Mesothelial cell of epicardium (in vitro differentiated cells): ENCODE results near the gene TPBG. TPM values are rescaled to one million over a fixed set of nuclear protein-coding genes. Genes with fewer than 3 reads are reported as not detected.

Experiments used
- DNase-seq, 2 experiments: peaks; one replicate each; pipeline ENCODE4 v3.0.0; 2021; ENCODE audit warnings: low spot score in 2 of 2; ENCODE audit not compliant: unreplicated experiment in 2 of 2
- H3K27ac Mint-ChIP-seq: 2 replicates; pipeline ENCODE4 v1.8.0; 2021; ENCODE audit warnings: mixed read lengths
- H3K27me3 Mint-ChIP-seq: 2 replicates; pipeline ENCODE4 v1.8.0; 2021; ENCODE audit warnings: low read depth, mixed read lengths
- H3K36me3 Mint-ChIP-seq: 2 replicates; pipeline ENCODE4 v1.8.0; 2021; ENCODE audit warnings: mixed read lengths
- H3K4me1 Mint-ChIP-seq: 2 replicates; pipeline ENCODE4 v1.8.0; 2021; ENCODE audit warnings: mixed read lengths
- H3K4me3 Mint-ChIP-seq: 2 replicates; pipeline ENCODE4 v1.8.0; 2021; ENCODE audit warnings: mild to moderate bottlenecking, moderate library complexity, mixed read lengths
- H3K9me3 Mint-ChIP-seq: 2 replicates; pipeline ENCODE4 v1.8.0; 2021; ENCODE audit warnings: mixed read lengths
- total RNA-seq: library from RNA; stranded (reverse); gene quantifications from 3 replicates; pipeline ENCODE4 v1.2.1, GENCODE V29; 2021
- TF ChIP-seq, protein P1 (sequence below): fragments of 200-600 bp; sonication (generic); IDR thresholded peaks from one replicate; pipeline ENCODE4 v1.5.0; 2021; ENCODE audit warnings: antibody characterized with exemption; ENCODE audit not compliant: unreplicated experiment

TPBG gene
- 35.2 to 38.2 TPM (median 37.5 TPM) in 3 replicates for total RNA-seq

DNA sequence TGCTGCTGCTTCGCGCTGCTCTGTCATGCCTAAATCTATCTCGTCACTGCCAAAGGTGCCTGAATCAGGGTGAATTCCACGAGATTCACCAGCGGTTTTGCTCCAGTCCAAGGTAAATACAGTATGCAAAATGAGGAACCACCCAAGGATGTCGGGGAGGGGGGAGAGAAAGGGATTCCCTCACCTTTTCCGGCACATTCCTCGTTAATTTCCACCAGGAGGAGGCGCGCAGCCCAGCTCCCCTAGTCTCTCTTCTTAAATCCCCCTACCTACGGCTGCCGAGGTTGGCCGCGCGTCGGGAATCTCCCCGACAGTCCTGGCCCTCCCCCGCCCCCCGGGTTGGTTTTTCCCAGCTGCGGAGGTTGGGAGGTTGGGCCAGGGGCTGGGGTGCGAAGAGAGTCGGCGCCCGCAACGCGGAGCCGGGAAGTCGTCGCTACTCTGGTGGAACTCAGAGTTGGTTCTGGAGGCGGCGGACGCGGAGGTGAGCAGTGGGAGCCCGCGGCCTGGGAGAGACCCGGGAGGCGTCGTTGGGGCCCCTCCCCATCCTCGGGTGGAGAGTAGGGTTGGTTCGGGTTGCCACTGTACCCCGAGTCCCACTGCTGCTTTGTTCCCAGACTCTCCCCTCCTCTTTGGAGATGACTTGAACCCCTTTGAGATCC, at the start of gene TPBG:
Gene TPBG, plus strand, starts transcription at position 390 of the 659 bp plus-strand sequence. CDS start 1,145 bp downstream, outside the sequence.
- DNase-seq = peak; percentile 49 to 73
- H3K36me3 Mint-ChIP-seq = peaks cover 2% of the 10 kb centered on the region
- TF ChIP-seq, protein P1, sequence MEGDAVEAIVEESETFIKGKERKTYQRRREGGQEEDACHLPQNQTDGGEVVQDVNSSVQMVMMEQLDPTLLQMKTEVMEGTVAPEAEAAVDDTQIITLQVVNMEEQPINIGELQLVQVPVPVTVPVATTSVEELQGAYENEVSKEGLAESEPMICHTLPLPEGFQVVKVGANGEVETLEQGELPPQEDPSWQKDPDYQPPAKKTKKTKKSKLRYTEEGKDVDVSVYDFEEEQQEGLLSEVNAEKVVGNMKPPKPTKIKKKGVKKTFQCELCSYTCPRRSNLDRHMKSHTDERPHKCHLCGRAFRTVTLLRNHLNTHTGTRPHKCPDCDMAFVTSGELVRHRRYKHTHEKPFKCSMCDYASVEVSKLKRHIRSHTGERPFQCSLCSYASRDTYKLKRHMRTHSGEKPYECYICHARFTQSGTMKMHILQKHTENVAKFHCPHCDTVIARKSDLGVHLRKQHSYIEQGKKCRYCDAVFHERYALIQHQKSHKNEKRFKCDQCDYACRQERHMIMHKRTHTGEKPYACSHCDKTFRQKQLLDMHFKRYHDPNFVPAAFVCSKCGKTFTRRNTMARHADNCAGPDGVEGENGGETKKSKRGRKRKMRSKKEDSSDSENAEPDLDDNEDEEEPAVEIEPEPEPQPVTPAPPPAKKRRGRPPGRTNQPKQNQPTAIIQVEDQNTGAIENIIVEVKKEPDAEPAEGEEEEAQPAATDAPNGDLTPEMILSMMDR = no peak
- H3K9me3 Mint-ChIP-seq = no peaks in the 10 kb centered on the region
- peak within 1 kb of the TSS; percentile 96 for H3K4me3 Mint-ChIP-seq
- peaks cover 19% of the 10 kb centered on the region for H3K27me3 Mint-ChIP-seq
- peaks cover 48% of the 10 kb centered on the region for H3K4me1 Mint-ChIP-seq
- H3K27ac Mint-ChIP-seq = peak within 1 kb of the TSS; percentile 94

DNA sequence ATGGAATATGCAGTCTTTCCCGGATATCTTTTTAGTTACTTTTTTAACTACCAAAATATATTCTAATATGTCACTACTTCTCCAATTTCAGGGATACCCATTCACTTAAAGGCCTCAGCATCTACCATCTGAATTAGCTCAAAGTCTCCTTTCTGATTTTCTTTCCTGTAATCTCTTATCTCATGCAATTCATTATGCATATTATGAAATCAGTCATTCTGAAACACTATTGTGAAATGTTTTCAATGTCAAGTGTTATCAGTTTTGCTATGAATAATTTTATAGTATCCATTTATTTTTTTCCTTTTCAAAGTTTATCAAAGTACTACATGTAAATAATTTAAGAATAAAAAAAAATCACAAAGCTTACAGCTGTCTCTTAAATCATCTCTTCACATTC, 41.2 kb upstream of the TPBG start:
- Mint-ChIP-seq H3K36me3 (no peaks in the 10 kb centered on the region), H3K4me3 (no peak overlapping the region)

DNA sequence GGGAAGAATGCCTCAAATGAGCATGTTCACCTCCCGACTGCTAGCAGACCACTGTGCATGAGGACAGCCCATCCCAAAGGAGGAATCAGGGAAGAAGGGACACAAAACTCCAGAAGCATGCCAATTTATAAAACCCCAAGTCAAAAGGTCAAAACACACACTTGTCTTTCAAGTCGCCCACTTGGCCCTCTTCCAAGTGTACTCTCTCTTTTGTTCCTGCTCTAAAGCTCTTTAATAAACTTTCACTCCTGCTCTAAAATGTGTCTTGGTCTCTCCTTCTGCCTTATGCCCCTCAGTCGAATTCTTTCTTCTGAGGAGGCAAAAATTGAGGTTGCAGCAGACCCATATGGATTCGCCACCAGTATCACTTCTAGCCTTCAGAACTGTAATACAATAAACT, 33.9 kb upstream of the TPBG start:
- Mint-ChIP-seq H3K27me3 (no peaks in the 10 kb centered on the region), H3K9me3 (peaks cover 11% of the 10 kb centered on the region), H3K27ac (peak overlapping the region; percentile 54), H3K36me3 (no peaks in the 10 kb centered on the region), H3K4me1 (peaks cover 26% of the 10 kb centered on the region), H3K4me3 (no peak overlapping the region)
- no peak for DNase-seq
- TF ChIP-seq, protein P1 = no peak

More for the DNA sequence above, 41.2 kb upstream of the TPBG start:
- no peaks in the 10 kb centered on the region for H3K27me3 Mint-ChIP-seq
- no peak for DNase-seq
- peaks cover 15% of the 10 kb centered on the region for H3K9me3 Mint-ChIP-seq
- no peak overlapping the region for H3K27ac Mint-ChIP-seq
- TF ChIP-seq, protein P1 = no peak
- H3K4me1 Mint-ChIP-seq = no peaks in the 10 kb centered on the region

DNA sequence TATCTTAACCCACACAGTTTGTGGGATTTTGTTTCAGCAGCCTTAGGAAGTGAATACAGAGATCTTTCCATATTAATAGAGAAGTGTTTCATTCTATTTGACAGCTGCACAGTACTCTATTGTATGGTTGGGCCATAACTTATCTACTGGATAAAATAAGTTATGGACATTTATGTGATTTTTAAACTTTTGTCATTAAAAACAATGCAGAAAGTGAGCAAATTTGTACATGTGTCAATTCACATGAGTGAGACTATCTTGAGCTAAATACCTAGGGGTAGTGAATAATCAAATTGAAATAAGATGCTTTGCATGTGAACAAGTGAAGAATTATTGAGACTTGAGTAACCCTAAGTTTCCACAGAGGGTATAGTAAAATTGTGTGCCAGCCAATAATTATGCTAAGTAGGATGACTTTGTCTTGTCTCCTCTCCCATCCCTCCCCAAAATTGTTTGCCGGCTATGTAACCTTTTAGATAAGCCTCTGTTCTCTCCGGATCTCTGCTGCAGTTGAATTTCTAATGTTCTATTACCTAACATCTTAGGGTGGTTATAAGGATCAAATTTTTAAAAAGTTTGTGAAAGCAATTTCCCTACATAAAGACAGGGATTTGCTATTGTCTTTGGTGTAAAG, 33.3 kb upstream of the TPBG start:
- Mint-ChIP-seq H3K4me1 (peaks cover 26% of the 10 kb centered on the region), H3K27me3 (no peaks in the 10 kb centered on the region), H3K4me3 (no peak overlapping the region), H3K27ac (peak overlapping the region; percentile 54), H3K36me3 (no peaks in the 10 kb centered on the region), H3K9me3 (peaks cover 11% of the 10 kb centered on the region)
- DNase-seq = no peak
- TF ChIP-seq, protein P1 = no peak

DNA sequence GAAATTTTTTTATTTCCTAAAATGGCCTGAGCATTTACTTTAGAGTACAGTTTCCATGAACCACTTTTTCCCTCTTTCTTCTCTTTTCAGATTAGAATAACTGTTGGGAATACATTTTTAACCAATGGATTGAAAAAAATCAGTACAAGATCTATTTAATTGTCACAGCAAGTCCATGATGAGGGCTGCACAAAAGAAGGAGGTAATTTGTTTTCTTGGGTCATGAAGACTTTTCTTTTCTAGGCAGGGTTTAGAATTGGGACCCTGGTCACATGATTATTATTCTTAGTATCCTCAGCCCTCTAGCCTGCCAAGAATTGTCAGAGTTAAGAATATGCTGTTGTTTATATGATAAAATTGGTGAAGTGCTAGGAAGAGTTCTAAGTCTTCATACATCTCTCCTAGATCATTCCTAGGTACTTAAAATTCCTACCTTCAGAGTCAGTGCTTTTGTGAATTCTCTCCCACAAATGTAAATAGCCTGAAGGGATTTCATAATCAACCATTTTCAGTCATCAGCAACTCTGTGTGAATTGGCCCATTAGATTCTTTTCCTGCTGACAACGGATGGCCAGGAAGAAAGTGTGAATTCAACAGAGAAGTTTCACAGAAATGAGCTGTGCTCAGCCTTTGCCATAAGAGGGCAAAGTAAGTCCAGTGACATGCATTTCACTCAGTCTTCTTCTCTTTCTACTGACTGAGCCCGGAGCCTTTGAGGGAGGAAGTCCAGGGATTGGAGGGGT, 32.4 kb upstream of the TPBG start:
- DNase-seq = no peak
- H3K4me3 Mint-ChIP-seq = no peak overlapping the region
- TF ChIP-seq, protein P1 = no peak
- H3K4me1 Mint-ChIP-seq = peaks cover 26% of the 10 kb centered on the region
- no peaks in the 10 kb centered on the region for H3K36me3 Mint-ChIP-seq
- H3K9me3 Mint-ChIP-seq = peaks cover 11% of the 10 kb centered on the region
- no peak overlapping the region for H3K27ac Mint-ChIP-seq
- no peaks in the 10 kb centered on the region for H3K27me3 Mint-ChIP-seq
